Chondrocyte (in vitro differentiated cells): ENCODE measurements around the gene MFSD6L. TPM values are rescaled to one million over a fixed set of nuclear protein-coding genes. Genes with fewer than 3 reads are reported as not detected.

Source experiments
- DNase-seq: peaks from one replicate; pipeline ENCODE4 v3.0.0; 2021; ENCODE audit warnings: mixed read lengths, low spot score
- H3K27ac Mint-ChIP-seq: one replicate; pipeline ENCODE4 v1.8.0; 2021; ENCODE audit warnings: mild to moderate bottlenecking, moderate library complexity, mixed read lengths; ENCODE audit not compliant: unreplicated experiment
- H3K27me3 Mint-ChIP-seq: 2 replicates; pipeline ENCODE4 v1.8.0; 2021; ENCODE audit warnings: low read depth, mixed read lengths
- H3K36me3 Mint-ChIP-seq: 2 replicates; pipeline ENCODE4 v1.8.0; 2021; ENCODE audit warnings: low read depth, mixed read lengths
- H3K4me1 Mint-ChIP-seq: 2 replicates; pipeline ENCODE4 v1.8.0; 2021; ENCODE audit warnings: low read depth, mild to moderate bottlenecking, mixed read lengths
- H3K4me3 Mint-ChIP-seq: one replicate; pipeline ENCODE4 v1.8.0; 2021; ENCODE audit warnings: mild to moderate bottlenecking, moderate library complexity, mixed read lengths; ENCODE audit not compliant: unreplicated experiment
- H3K9me3 Mint-ChIP-seq: 2 replicates; pipeline ENCODE4 v1.8.0; 2021; ENCODE audit warnings: low read depth, mixed read lengths
- CTCF ChIP-seq: fragments of 200-600 bp; sonication (generic); IDR thresholded peaks from 2 replicates; pipeline ENCODE4 v1.5.0; 2021; ENCODE audit warnings: antibody characterized with exemption, mild to moderate bottlenecking, moderate library complexity
- total RNA-seq: library from RNA; stranded (reverse); gene quantifications from 3 replicates; pipeline ENCODE4 v1.2.1, GENCODE V29; 2021

MFSD6L gene
- total RNA-seq, 1 donor from 2014 or later = not detected

GRCh38 chr17:8836821-8837562, 37.8 kb upstream of the MFSD6L start:
- no peaks in the 10 kb centered on the region for H3K9me3 Mint-ChIP-seq
- H3K27me3 Mint-ChIP-seq = peaks cover 8% of the 10 kb centered on the region
- no peak for TF ChIP-seq CTCF
- no peaks in the 10 kb centered on the region for H3K4me1 Mint-ChIP-seq
- H3K27ac Mint-ChIP-seq = no peak overlapping the region
- H3K36me3 Mint-ChIP-seq = peaks cover 1% of the 10 kb centered on the region
- no peak for DNase-seq
- no peak overlapping the region for H3K4me3 Mint-ChIP-seq

- Mint-ChIP-seq H3K9me3 (no peaks in the 10 kb centered on the region), H3K27me3 (peaks cover 8% of the 10 kb centered on the region), H3K4me3 (no peak overlapping the region), H3K36me3 (no peaks in the 10 kb centered on the region), H3K4me1 (no peaks in the 10 kb centered on the region), H3K27ac (no peak overlapping the region)
- no peak for TF ChIP-seq CTCF
- no peak for DNase-seq
Measured at GRCh38 chr17:8835631-8836364, 36.6 kb upstream of the MFSD6L start.

- no peaks in the 10 kb centered on the region for H3K36me3 Mint-ChIP-seq
- peaks cover 8% of the 10 kb centered on the region for H3K27me3 Mint-ChIP-seq
- no peaks in the 10 kb centered on the region for H3K4me1 Mint-ChIP-seq
- DNase-seq = no peak
- no peaks in the 10 kb centered on the region for H3K9me3 Mint-ChIP-seq
- no peak overlapping the region for H3K27ac Mint-ChIP-seq
- no peak for TF ChIP-seq CTCF
- no peak overlapping the region for H3K4me3 Mint-ChIP-seq
Measured at GRCh38 chr17:8835106-8835505, 35.9 kb upstream of the MFSD6L start.

- DNase-seq = no peak
- Mint-ChIP-seq H3K4me3 (no peak overlapping the region), H3K4me1 (no peaks in the 10 kb centered on the region)
Measured at GRCh38 chr17:8832711-8833352, 33.7 kb upstream of the MFSD6L start.

More at GRCh38 chr17:8832711-8833352, 33.7 kb upstream of the MFSD6L start:
- H3K27ac Mint-ChIP-seq = no peak overlapping the region
- no peaks in the 10 kb centered on the region for H3K9me3 Mint-ChIP-seq
- H3K27me3 Mint-ChIP-seq = peaks cover 8% of the 10 kb centered on the region
- no peaks in the 10 kb centered on the region for H3K36me3 Mint-ChIP-seq
- peak; percentile 69 for TF ChIP-seq CTCF
